Measurements from ENCODE around the gene PNKP.

PNKP gene
- 44.6 to 86.6 reads per million in 2 experiments for total RNA-seq

DNA sequence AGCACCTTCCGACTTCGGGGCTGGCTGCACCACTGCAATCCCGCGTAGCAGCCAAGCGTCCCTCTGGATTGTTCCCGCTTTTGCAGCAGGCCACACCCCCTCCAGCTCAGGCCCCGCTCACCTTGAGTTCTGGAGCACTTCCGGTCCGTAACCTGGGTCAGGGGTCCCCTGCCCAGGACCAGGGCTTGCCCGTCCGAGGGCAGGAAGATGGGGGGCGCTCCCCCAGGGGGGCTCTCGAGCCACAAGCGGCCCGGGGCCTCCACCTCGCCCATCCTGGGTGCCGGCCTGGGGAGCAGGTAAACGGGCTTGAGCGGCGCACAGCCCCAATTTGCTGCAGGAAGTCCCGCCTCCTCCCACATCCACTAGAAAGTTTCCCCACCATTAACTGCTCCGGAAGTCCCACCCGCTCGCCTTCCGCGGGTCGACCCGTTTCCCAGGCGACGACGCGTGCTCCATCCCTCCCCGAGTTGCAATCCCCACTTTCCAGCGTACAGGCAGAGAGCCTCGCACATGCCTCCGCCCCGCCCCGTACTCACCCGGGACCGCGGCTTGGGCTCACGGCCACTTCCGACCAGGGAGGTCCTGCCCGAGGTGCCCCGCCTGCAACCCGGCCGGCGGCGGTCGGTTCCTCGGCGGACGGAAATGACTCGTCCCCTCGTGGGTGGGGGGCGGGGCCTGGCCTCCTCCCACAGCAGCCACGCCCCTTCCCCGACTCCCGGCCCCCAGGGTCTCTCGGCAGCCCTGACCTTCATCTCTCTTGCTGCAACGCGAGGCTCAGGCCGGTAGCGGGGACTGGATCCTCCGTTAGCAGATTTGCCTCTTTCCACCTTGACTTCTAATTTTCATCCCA lies at the start of gene PNKP:
Gene PNKP (minus strand): TSS at position 644 of the 850 bp plus-strand sequence. CDS start 372 bp downstream, at position 272.
- DNase-seq (ENCODE audit: low read depth), result peak; percentile 76

DNA sequence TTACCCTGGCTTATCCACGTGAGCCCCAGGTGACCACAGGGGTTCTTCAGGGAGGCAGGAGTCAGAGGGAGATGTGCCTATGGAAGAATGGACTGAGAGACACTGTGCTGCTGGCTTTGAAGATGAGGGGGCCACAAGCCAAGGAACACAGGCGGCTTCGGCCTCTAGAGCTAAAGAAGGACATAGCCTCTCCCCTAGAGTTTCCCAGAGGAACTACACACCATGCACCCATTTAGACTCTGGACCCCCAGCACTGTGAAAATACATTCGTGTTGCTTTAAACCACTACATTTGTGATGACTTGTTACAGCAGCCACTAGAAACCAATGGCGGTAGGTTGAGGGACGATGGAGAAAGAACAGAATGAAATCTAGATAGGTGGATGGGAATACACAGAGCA lies 47.9 kb upstream of the PNKP start:
- no peak for DNase-seq (ENCODE audit: low read depth)

- DNase-seq (ENCODE audit: low read depth), result no peak
Measured at GRCh38 chr19:49913720-49914119, 46.3 kb upstream of the PNKP start.

GRCh38 chr19:49912965-49913685 lies 45.7 kb upstream of the PNKP start:
- DNase-seq (ENCODE audit: low read depth), result no peak

DNA sequence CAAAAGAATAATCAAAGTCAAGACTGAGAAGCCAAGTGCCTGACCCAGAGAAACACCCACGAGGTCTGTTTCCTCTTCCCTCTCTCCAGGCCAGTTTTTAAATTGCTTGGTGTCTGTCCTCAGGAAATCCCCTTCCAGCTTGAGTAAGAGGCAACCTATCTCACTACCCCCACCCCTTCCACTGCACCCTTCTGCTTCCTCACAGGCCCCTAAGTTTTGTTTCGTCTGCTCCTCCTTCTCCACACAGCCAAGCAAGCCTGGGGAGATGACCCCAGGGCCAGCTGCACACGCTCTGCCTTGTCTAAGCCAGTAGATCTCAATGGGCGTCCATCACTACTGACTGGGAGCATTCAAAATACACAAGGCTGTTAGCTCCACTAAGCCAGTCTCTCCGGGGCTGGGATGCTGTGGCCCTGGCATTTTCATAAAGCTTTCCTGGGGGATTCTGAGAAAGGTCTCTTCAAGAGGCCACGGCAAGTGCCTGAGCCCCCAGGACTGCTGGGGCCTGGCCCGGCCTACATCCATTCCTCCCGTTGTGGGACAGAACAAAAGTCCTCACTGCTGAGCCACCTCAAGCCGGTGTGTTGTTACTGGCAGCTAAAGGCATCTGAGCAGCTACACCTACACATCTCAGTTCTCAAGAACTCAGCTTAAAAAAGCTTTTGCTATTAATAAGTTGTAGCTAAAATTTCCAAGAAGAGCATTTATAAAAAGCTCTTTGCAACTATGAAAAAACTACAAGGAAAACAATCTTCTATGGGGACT lies 44.2 kb upstream of the PNKP start:
- no peak for DNase-seq (ENCODE audit: low read depth)

DNA sequence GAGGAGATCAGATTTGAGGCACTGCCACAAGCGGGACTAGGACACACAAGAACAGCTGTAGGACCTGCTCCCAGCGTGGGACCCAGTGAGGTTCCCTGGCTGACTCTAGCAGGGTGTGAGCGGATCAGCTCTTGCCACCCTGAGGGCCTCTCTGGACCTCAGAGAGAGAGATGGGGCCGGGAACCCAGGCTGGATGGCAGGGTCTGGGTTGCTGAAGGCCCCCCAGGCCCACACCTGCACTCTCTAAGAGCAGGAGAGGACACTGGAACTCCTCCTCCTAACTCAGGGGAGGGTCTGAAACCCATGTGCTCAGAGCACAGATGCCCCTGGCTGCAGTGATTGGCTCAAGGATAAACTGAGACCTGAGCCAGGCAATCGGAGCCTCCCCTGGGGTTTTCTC lies 42.8 kb upstream of the PNKP start:
- DNase-seq (ENCODE audit: low read depth), result no peak

GRCh38 chr19:49908480-49909420 lies 41.4 kb upstream of the PNKP start:
- no peak for DNase-seq (ENCODE audit: low read depth)

GRCh38 chr19:49907745-49908446 lies 40.5 kb upstream of the PNKP start:
- DNase-seq (ENCODE audit: low read depth), result no peak

- no peak for DNase-seq (ENCODE audit: low read depth)
Measured at GRCh38 chr19:49906879-49907564, 39.6 kb upstream of the PNKP start.

- DNase-seq (ENCODE audit: low read depth), result no peak
Measured at GRCh38 chr19:49904136-49904535, 36.8 kb upstream of the PNKP start.

DNA sequence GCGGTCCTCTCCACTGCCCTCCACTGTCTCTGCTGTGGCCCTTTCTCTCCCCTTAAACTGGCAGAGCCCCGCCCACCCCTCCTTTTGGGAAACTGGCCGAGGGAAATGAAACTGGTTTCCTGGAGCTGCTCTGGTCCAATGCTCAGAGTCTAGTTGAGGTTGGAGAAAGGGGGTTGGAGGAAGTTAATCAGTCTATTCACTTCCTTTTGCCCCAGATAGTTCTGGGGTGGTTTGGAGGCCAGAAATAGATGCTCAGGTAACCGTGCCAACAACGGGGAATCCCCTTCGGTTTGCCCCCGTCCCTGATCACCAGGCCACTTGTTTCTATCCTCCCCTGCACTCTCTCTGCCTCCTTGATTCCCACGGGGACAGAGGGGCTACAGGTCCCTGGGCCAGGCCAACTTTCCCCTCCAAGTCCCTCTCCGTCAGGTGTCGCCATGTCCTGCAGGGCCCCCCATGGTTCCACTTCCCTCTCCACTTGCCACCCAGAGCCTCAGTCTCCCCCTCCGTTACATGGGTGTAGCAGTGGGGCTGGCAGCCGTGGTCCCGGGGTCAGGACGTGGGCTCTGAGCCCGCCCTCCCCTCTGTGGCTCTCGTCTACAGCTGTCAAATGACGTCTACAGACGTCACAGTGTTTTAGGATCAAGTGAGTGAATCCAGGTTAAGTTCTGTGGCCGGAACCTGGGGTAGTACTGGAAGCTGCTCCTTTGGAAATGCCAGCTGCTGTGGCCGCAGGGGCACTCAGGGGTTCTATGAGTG lies 29.7 kb upstream of the PNKP start, which contains the start of gene IL4I1:
Gene IL4I1 (minus strand): TSS at position 25 of the 759 bp plus-strand sequence. CDS start 727 bp downstream, outside the sequence.
- DNase-seq (ENCODE audit: low read depth), result peak; percentile 44

DNA sequence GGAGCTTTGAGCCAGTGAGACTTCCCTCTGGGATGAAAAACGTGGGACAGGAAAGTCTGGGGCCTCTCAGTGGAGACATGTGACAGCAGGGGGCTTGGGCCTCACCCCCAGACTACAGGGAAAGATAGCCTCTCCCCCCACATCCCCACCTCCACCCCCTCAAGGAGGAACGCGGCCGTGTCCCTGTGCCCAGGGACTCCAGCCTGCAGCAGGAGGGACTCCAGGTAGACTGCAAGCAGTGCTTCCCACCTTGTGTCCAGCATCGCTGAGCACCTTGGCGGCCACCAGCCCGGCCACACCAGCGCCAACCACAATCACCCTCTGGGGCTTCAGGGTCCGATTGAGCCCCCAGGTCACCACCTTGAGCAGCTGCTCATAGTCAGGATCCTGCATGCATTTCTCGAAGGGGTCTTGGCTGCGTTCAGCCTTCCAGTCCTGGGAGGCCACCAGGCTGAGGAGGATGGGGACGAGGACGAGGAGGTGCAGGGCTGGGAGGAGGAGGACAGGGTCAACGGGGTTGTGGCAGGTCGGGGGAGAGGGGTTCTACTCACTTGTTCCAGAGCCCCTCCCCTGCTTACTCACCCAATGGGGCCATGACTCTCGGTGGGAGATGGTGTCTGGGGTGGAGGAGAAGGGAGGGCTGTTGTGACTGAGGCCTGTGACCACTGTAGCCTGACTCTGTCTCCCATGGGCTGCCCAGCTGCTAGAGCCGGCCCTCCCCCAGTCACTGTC lies 28.4 kb upstream of the PNKP start:
- DNase-seq (ENCODE audit: low read depth), result no peak

DNA sequence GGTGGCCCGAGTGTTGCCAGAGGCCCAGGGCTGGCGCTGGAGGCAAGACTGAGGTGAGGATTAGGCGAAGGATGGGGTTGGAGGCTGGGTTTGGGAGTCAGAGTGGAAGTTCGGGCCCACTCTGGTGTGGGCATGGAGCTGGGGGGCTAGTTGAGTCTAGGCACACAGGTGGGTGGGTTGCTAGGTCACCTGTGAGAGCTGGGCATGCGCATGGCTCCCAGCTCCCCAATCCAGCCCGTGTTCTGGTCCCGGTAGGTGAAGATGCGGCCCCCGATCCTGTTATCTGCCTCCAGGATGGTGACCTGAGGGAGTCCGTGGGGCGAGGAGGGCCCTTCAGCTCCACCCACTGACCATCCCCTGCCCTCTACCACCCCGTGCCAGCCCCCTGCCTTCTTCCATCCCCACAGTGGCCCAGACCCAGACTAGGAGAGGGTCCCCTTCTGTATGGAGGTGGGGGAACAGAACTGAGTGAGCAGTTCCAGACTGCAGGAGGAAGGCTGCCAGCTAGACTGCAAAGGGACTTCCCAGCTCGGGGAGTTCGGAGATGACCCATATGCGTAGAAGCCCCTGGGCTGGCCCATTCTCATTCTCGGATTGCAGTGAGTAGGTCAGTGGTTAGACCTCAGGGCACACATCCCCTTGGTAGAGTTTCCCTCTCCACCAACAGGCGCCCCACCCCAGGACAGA lies 27.6 kb upstream of the PNKP start:
- no peak for DNase-seq (ENCODE audit: low read depth)

DNA sequence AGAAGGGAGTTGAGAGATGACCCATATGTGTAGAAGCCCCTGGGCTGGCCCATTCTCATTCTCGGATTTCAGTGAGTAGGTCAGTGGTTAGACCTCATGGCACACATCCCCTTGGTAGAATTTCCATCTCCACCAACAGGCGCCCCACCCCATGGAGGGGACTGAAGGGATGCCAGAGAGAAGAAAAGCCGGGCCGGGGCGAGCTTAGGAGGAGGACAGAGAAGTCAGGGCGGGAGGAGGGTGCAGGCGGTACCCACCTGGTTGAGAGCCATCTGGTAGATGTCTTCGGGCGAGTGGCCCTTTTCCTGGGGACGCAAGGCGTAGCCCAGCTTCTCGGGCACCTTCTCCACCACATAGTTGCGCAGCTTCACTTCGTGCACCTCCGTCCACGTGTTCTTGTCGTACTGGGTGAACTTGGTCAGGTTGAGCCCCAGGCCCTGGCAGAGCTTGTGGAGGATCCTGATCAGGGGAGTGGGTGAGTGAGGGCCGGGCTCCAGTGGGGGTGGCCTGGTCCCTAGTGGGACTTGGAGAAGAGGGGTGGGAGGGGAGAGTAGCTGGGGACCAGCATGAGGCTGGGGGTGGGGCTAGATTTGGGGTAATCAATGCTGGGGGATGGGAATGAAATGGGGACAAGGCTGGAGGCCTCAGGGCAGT lies 26.8 kb upstream of the PNKP start:
- no peak for DNase-seq (ENCODE audit: low read depth)

DNA sequence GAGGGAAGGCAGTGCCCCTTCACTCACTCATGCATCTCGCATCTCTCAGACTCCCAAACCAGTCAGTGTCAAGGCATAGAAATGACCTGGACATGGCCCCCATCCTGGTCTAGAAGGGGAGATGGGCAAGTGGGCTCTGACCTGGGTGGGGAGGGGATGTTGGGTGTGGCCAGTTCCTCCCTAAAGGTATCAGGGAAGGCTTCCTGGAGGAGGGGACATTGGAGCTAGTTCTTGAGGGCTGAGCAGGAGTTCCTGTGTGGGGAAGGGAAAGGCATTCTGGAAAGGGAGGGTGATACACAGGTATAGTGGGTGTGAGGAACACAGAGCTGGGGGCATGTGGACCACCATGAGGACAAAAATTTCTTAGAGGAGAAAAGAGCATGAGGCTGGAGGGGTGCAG lies 25.3 kb upstream of the PNKP start:
- DNase-seq (ENCODE audit: low read depth), result no peak

DNA sequence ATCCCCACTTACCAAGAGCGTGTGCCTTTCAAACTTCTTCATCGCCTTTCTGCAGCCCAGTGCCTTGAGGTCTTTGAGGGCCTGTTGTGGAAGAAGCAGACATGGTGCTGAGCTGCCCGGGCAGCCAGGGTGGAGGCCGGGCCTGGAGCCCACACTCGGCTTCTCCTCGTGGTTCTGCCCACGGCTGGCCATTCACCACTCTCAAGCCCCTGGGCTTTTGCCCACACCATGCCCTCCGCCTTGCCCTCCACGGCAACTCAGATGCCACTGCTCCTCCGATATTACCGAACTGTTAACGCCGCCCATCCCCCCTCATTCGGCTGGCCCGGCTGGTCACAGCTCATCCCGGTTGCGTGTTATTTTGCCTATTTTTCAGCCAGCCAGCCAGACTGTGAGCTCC lies 24.0 kb upstream of the PNKP start:
- no peak for DNase-seq (ENCODE audit: low read depth)
